GM19023 (cell line): Measurements from ENCODE around the gene UFD1.

Experiments used
- ATAC-seq: cut with Tn5 transposase; IDR thresholded peaks from one replicate; pipeline ENCODE4 v1.9.1; 2021; ENCODE audit warnings: mild to moderate bottlenecking, moderate library complexity; ENCODE audit not compliant: unreplicated experiment

The UFD1 gene

GRCh38 chr22:19516378-19517170 lies 37.6 kb upstream of the UFD1 start:
- no peak for ATAC-seq

- ATAC-seq = no peak
Measured at GRCh38 chr22:19515654-19516377, 36.8 kb upstream of the UFD1 start.

GRCh38 chr22:19514831-19515565 lies 36.0 kb upstream of the UFD1 start:
- ATAC-seq = no peak

GRCh38 chr22:19513823-19514222 lies 34.8 kb upstream of the UFD1 start:
- no peak for ATAC-seq

GRCh38 chr22:19510919-19511341 lies 31.9 kb upstream of the UFD1 start:
- ATAC-seq = no peak

- no peak for ATAC-seq
Measured at GRCh38 chr22:19509923-19510322, 30.9 kb upstream of the UFD1 start.

- no peak for ATAC-seq
Measured at GRCh38 chr22:19509191-19509590, 30.2 kb upstream of the UFD1 start.

- ATAC-seq = no peak
Measured at GRCh38 chr22:19508024-19508776, 29.2 kb upstream of the UFD1 start.

GRCh38 chr22:19507534-19507861 lies 28.5 kb upstream of the UFD1 start:
- no peak for ATAC-seq

GRCh38 chr22:19506212-19506611 lies 27.2 kb upstream of the UFD1 start:
- no peak for ATAC-seq

GRCh38 chr22:19505735-19506126 lies 26.7 kb upstream of the UFD1 start:
- ATAC-seq = no peak

- no peak for ATAC-seq
Measured at GRCh38 chr22:19504900-19505734, 26.1 kb upstream of the UFD1 start.

- ATAC-seq = no peak
Measured at GRCh38 chr22:19503869-19504268, 24.9 kb upstream of the UFD1 start.

- no peak for ATAC-seq
Measured at GRCh38 chr22:19503367-19503766, 24.4 kb upstream of the UFD1 start.

GRCh38 chr22:19501897-19502447 lies 23.0 kb upstream of the UFD1 start:
- no peak for ATAC-seq

- no peak for ATAC-seq
Measured at GRCh38 chr22:19499880-19500242, 20.9 kb upstream of the UFD1 start.

- ATAC-seq = no peak
Measured at GRCh38 chr22:19499236-19499879, 20.4 kb upstream of the UFD1 start.

GRCh38 chr22:19498866-19499190 lies 19.8 kb upstream of the UFD1 start:
- ATAC-seq = no peak

GRCh38 chr22:19498154-19498865 lies 19.3 kb upstream of the UFD1 start:
- ATAC-seq = no peak
